HCT116 (cell line): ENCODE measurements around the gene GNB1. TPM values are rescaled to one million over a fixed set of nuclear protein-coding genes. Genes with fewer than 3 reads are reported as not detected.

Experiments
- ATAC-seq: fragments of 200-7000 bp; cut with Tn5 transposase; 2 replicates; pipeline ENCODE4 v1.9.1; 2020; ENCODE audit warnings: mild to moderate bottlenecking, moderate library complexity
- BruUV-seq: library from RNA; stranded (reverse); fragments of 400-500 nt; replicated peaks from 2 replicates; lab custom pipeline; 2021; lab: Mats Ljungman, UMichigan
- CTCF ChIA-PET: fragments of 300-600 bp; sonication (Branson Sonifier 250); formaldehyde crosslinking; loops from one replicate; lab custom pipeline; 2021; ENCODE audit warnings: antibody characterized with exemption; lab: Charles Lee
- POLR2A ChIA-PET: fragments of 300-600, 350-600 bp; sonication (Branson Sonifier 250); formaldehyde crosslinking; loops from one replicate; lab custom pipeline; 2021; ENCODE audit warnings: antibody characterized with exemption; lab: Charles Lee
- RAD21 ChIA-PET, 2 experiments: fragments of 300-600 bp; sonication (Branson Sonifier 250); formaldehyde crosslinking; loops; one replicate each; lab custom pipeline; 2023; ENCODE audit warnings: low total read pairs in 2 of 2; ENCODE audit not compliant: uncharacterized antibody in 2 of 2, unreplicated experiment in 2 of 2, low non-redundant PET in 1 of 2; lab: Charles Lee
- DNase-seq: peaks from one replicate; pipeline ENCODE4 v3.0.0-alpha.2; 2010; ENCODE audit warnings: low read depth, low spot score
- H2AFZ ChIP-seq: fragments of 200-600 bp; shearing (Covaris generic), sonication (generic); 2 replicates; pipeline ENCODE4 v1.6.1; 2017; ENCODE audit warnings: low read depth, mixed run types, mixed read lengths, antibody characterized with exemption, low read length; ENCODE audit not compliant: poor library complexity, severe bottlenecking
- H3K27ac ChIP-seq: 2 replicates; pipeline ENCODE4 v1.5.1; 2012; ENCODE audit warnings: low read depth, low read length
- H3K27me3 ChIP-seq: fragments of 200-600 bp; sonication (generic); 2 replicates; pipeline ENCODE4 v1.6.1; 2016; ENCODE audit warnings: mixed run types, low read length, mixed read lengths; ENCODE audit not compliant: insufficient read depth
- H3K36me3 ChIP-seq, 2 experiments: fragments of 200-500 bp in 1 of 2; fragments of 200-600 bp in 1 of 2; sonication (Bioruptor generic) in 1 of 2; sonication (generic) in 1 of 2; 2 replicates each; pipeline versions ENCODE4 v1.5.1 to v1.6.1; 2014 to 2016; ENCODE audit warnings: low read length in 2 of 2, inconsistent platforms in 1 of 2, mixed read lengths in 1 of 2, mixed run types in 1 of 2; ENCODE audit not compliant: insufficient read depth in 2 of 2, control insufficient read depth in 1 of 2
- H3K4me1 ChIP-seq, 2 experiments: fragments of 200-600 bp in 1 of 2; sonication (generic) in 1 of 2; 2 replicates each; pipeline versions ENCODE4 v1.5.1 to v1.6.1; 2012 to 2017; ENCODE audit warnings: low read length in 2 of 2, inconsistent platforms in 1 of 2, mild to moderate bottlenecking in 1 of 2, mixed read lengths in 1 of 2, mixed run types in 1 of 2, moderate library complexity in 1 of 2; ENCODE audit not compliant: insufficient read depth in 2 of 2, control insufficient read depth in 1 of 2
- H3K4me2 ChIP-seq: fragments of 200-600 bp; sonication (generic); 2 replicates; pipeline ENCODE4 v1.6.1; 2017; ENCODE audit warnings: mixed run types, low read length, mixed read lengths
- H3K4me3 ChIP-seq, 2 experiments: fragments of 200-600 bp in 1 of 2; sonication (generic) in 1 of 2; replicated peaks in 1 of 2; 2 replicates each; pipeline ENCODE4 v1.5.1; 2011 to 2016; ENCODE audit warnings: low read length in 2 of 2, control low read depth in 1 of 2, low read depth in 1 of 2, mild to moderate bottlenecking in 1 of 2, mixed read lengths in 1 of 2, mixed run types in 1 of 2
- H3K79me2 ChIP-seq: fragments of 200-600 bp; sonication (generic); 2 replicates; pipeline ENCODE4 v1.6.1; 2017; ENCODE audit warnings: mild to moderate bottlenecking, mixed run types, low read length, moderate library complexity, mixed read lengths; ENCODE audit not compliant: insufficient read depth
- H3K9ac ChIP-seq: fragments of 200-600 bp; sonication (generic); 2 replicates; pipeline ENCODE4 v1.6.1; 2016; ENCODE audit warnings: low read length, mixed read lengths
- H3K9me2 ChIP-seq: fragments of 200-600 bp; sonication (generic), shearing (Covaris generic); 2 replicates; pipeline ENCODE4 v1.6.1; 2017; ENCODE audit warnings: mixed run types, mild to moderate bottlenecking, moderate library complexity; ENCODE audit not compliant: insufficient read depth
- H3K9me3 ChIP-seq, 2 experiments: fragments of 200-500 bp in 1 of 2; fragments of 200-600 bp in 1 of 2; sonication (Bioruptor generic) in 1 of 2; sonication (generic) in 1 of 2; 2 replicates each; pipeline ENCODE4 v1.6.1; 2014 to 2017; ENCODE audit warnings: low read length in 2 of 2, mixed read lengths in 2 of 2, inconsistent platforms in 1 of 2, low read depth in 1 of 2, mild to moderate bottlenecking in 1 of 2, mixed run types in 1 of 2, moderate library complexity in 1 of 2; ENCODE audit not compliant: control insufficient read depth in 1 of 2, insufficient read depth in 1 of 2
- H4K20me1 ChIP-seq: fragments of 200-600 bp; sonication (generic), shearing (Covaris generic); 2 replicates; pipeline ENCODE4 v1.6.1; 2017; ENCODE audit warnings: mixed run types, mild to moderate bottlenecking, moderate library complexity; ENCODE audit not compliant: insufficient read depth
- ATF3 ChIP-seq: IDR thresholded peaks from 2 replicates; pipeline ENCODE4 v1.6.1; 2012
- CBX3 ChIP-seq: IDR thresholded peaks from 2 replicates; pipeline ENCODE4 v1.6.1; 2012; ENCODE audit warnings: low read depth
- EGR1 ChIP-seq: IDR thresholded peaks from 2 replicates; pipeline ENCODE4 v1.6.1; 2012; ENCODE audit warnings: low read depth
- ELF1 ChIP-seq: IDR thresholded peaks from 2 replicates; pipeline ENCODE4 v1.6.1; 2012; ENCODE audit warnings: low read depth, borderline replicate concordance
- EZH2 ChIP-seq: fragments of 200-600 bp; sonication (generic); IDR thresholded peaks from 2 replicates; pipeline ENCODE4 v1.6.1; 2017; ENCODE audit warnings: antibody characterized with exemption, mixed run types
- EZH2phosphoT487 ChIP-seq: fragments of 200-600 bp; IDR thresholded peaks from 2 replicates; pipeline ENCODE4 v1.6.1; 2018; ENCODE audit warnings: antibody characterized with exemption, borderline replicate concordance
- JUND ChIP-seq: IDR thresholded peaks from 2 replicates; pipeline ENCODE4 v1.6.1; 2012
- MAX ChIP-seq: IDR thresholded peaks from 2 replicates; pipeline ENCODE4 v1.6.1; 2012
- POLR2A ChIP-seq: IDR thresholded peaks from 2 replicates; pipeline ENCODE4 v1.7.0; 2011; ENCODE audit warnings: borderline replicate concordance; ENCODE audit not compliant: insufficient read depth, insufficient read length; ENCODE audit errors: extremely low read depth
- RAD21 ChIP-seq: IDR thresholded peaks from 2 replicates; pipeline ENCODE4 v1.6.1; 2012; ENCODE audit warnings: low read depth, mild to moderate bottlenecking
- REST ChIP-seq: IDR thresholded peaks from 2 replicates; pipeline ENCODE4 v1.6.1; 2012; ENCODE audit warnings: low read depth
- SIN3A ChIP-seq: IDR thresholded peaks from 2 replicates; pipeline ENCODE4 v1.6.1; 2012; ENCODE audit warnings: low read depth
- TCF7L2 ChIP-seq: IDR thresholded peaks from 2 replicates; pipeline ENCODE4 v1.7.0; 2011; ENCODE audit warnings: borderline replicate concordance, inconsistent platforms; ENCODE audit not compliant: insufficient read depth, insufficient read length; ENCODE audit errors: extremely low read depth
- ZNF274 ChIP-seq: fragments of 200-500 bp; sonication (Bioruptor generic); IDR thresholded peaks from 2 replicates; pipeline ENCODE4 v1.6.1; 2014; ENCODE audit warnings: mild to moderate bottlenecking, low read depth, low read length, inconsistent platforms
- intact Hi-C: fragments of 100-400 bp; cut with micrococcal nuclease; formaldehyde crosslinking; loops from 2 replicates; pipeline ENCODE4 v1.10.0; 2022
- total RNA-seq: library from RNA; stranded (reverse); gene quantifications from one replicate; pipeline ENCODE4 v1.2.1, GENCODE V29; 2021; ENCODE audit not compliant: unreplicated experiment

Gene GNB1
- total RNA-seq, 1 experiment from 2014 or later = 371 TPM

- H3K9me2 ChIP-seq = no peaks in the 10 kb centered on the region
- BruUV-seq = TSS peak; percentile 64
- RAD21 ChIA-PET = no interaction called here
- H3K4me2 ChIP-seq = peak overlapping the region; percentile 84
- no peaks in the 10 kb centered on the region; a peak in 1 of 4 replicates for H3K36me3 ChIP-seq
- peak overlapping the region; percentile 61 to 68 for H3K4me3 ChIP-seq
- H4K20me1 ChIP-seq = peaks cover 19% of the 10 kb centered on the region; the same call in 1 of the 2 replicates
- DNase-seq (no peak), ATAC-seq (no peak)
- POLR2A ChIA-PET = no interaction called here
- H3K27ac ChIP-seq = peak overlapping the region; percentile 60
- H3K27me3 ChIP-seq = no peaks in the 10 kb centered on the region
- intact Hi-C loops = no loop called here
- peaks cover 40 to 62% of the 10 kb centered on the region in 2 experiments for H3K4me1 ChIP-seq
- CTCF ChIA-PET = interaction anchor here (1.3 kb wide), 1 partner anchor 16 kb away, joined by 4 read pairs; no protein-coding TSS in a partner anchor
- H3K9me3 ChIP-seq = no peaks in the 10 kb centered on the region
- no peak overlapping the region for H2AFZ ChIP-seq
- no peak for TF ChIP-seq EZH2
- TF ChIP-seq CBX3 = no peak
- no peak for TF ChIP-seq MAX
- TF ChIP-seq SIN3A = no peak
- TF ChIP-seq ZNF274 = no peak
- no peak for TF ChIP-seq JUND
- TF ChIP-seq REST = no peak
- no peak for TF ChIP-seq EGR1
- TF ChIP-seq POLR2A = no peak
- TF ChIP-seq EZH2phosphoT487 = no peak
- no peak for TF ChIP-seq RAD21
- TF ChIP-seq ATF3 = no peak
- TF ChIP-seq ELF1 = no peak
- TF ChIP-seq TCF7L2 = no peak
- H3K79me2 ChIP-seq = peaks cover 30% of the 10 kb centered on the region
- peak overlapping the region; percentile 78 for H3K9ac ChIP-seq
These were observed 1.3 kb upstream of the GNB1 start for GRCh38 chr1:1892079-1892762.
